ENCODE data around the gene ABHD10.

The ABHD10 gene

DNA sequence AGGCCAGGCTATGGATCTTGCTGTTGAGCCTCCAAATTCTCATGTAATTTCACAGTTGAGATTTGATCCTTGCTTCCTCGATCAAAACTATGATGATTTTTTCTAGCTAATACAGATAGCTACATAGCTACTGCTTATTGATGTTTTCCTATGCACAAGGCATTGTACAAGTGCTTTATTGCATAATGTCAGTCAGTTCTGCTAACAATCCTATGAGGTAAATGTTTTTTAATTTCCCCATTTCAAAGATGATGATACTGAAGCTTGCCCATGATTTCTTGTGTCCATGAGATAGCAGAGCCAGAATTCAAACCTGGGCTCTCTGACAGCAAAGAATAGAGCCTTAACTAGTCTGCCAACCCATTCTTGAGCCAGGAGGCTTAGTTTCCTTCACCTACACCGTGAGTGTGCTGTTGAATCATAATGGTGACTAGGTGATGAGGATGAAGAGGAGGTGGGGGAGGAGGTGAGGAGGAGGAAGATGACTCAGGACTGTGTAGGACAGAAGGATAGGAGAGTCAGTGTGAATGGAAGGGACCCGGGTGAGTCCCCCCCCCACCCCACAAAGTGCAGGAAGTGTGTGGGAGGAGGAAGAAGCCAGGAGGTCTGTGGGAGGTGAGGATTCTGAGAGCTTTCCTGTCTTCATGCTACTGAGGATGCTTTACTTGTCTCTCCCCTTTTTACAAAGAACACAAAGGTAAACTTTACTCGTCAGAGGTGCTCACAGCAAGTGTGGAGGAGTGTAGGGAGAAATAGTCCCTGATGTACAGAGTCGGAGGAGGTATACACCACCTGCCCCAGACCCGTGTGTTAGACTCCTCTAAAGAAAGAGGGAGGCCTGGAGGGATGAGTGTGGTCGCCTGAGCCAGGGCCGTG lies 23.5 kb downstream of the ABHD10 start:
- no peak for DNase-seq

DNA sequence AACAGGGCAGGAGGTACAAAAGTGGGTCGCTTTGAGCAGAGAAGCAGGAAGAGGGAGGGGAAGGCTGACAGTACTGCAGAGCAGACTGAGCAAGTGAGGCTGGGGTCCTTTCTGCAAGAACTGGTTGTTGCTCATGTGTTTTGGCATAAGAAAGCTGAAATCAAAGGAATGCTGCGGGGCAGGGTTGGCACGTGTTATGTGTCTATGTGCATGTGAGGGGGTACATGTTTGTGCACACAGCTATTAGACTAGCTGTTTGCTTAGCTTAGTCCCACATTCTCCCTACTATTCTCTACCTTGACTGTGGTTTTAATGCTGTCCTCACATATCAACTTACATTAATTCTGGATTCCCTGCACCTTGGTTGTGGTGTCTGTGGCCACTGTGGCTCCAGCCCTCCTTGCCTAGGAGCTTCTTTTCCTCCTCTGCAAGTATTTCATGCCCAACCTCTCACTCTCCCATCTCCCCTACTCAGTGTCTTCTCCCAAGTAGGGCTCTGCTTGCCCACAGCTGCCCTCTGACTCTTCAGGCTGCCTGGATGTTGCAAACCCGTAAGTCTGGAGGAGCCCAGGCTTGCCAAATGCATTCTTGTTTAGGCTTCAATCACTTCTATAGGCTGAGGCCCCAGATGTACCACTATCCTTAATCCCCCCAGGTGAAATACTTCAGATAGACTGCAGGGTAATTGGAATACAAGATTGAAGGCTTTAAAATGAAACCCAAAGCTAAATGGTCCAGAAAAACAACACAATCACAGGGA lies 24.7 kb downstream of the ABHD10 start:
- DNase-seq, result no peak

DNA sequence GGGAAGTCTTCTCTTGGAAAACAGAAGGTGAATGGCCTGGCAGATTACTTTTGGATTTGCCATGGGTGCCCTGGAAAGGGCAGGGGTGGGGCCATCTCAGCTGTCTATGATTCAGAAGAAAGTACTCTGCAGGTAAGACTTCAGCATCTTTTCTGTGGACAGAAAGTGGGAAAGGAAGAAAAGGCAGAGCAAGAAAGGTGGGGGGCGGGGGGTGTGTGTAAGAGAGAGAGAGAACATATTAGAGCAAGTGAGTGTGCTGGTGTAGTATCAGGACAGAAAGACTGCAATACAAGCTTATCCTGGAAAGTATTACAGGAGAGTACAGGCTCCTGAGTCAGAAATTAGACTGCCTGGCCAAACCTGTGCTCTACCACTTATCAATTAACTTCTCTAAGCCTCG lies 25.4 kb downstream of the ABHD10 start:
- no peak for DNase-seq

DNA sequence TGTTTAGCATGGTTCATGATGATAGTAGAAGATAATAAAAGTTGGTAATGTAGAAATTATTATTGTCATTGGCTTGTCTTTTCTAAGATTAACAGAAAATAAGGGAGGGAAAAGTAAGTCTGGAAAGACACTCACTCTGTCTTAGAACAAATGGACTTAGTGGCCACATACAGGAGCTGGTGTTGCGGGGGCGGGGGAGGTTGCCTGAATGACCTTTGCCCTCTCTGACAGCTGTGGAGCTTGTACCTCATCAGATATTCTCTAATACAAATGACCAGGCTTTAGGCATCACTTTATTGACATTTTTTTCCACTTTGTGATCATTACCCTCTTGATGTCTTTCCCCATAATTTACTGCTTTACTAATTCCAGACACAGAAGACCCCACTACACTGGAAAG lies 25.8 kb downstream of the ABHD10 start:
- DNase-seq, result no peak

DNA sequence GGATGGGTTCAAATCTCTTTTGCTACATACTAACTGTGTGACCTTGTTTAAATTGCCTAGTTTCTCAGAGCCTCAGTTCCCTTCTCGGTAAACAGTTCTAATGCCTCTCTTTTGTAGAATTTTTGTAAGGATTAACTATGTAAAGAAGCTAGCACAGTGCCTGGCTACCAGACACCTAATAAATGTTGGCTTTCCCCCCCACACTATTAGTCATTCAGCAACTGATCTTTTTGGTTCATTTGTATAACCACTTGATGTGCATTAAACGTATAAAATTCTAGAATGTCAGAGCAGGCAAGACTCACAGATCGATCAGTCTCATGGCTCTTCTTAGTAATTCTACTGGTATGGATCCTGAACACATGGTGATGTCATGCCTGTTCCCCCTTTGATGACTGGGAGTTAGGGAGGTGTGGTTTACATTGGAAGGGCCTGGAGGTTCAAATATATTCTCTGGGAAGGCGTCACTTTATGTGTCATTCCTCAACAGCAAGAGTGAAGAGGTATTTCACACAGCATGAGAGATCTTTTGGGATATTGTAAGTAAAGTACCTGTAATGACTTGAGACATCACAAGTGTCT lies 26.4 kb downstream of the ABHD10 start:
- no peak for DNase-seq

DNA sequence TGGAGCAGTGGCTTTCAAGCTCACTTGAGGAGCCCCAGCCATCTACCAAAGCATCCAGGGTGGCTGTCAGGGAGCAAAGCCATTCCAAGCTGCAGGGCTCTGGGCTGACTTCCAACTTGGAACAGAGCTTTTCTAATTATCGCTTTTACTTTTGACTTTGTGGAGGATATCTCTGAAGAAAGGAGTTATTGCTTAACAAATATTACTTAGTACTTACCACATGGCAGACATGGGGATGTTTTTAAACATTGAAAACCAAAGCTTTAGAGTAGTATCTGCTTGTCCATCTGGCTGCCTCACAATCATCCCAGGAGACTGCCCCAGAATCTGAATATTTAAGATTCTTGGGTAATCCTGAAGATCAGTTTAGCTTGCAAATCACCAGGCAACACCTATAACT lies 28.8 kb downstream of the ABHD10 start:
- DNase-seq, result no peak

DNA sequence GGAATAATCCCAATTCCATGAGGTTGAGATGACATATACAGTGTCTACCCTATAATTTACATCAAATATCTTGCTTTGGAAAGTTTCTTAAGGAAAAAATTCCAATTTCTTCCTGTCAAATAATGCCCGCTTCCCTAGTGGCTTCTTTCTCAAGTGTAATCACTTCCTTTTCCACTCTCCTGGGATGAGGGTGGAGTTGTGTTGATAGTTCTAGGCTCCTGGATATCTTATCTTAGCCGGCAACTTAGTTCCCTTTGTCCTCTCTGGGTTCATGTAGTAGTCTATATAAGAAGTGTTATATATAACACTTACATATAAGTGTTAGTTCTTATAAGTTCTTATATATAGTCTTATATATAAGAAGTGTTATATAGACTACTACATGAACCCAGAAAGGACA lies 30.8 kb downstream of the ABHD10 start:
- no peak for DNase-seq

DNA sequence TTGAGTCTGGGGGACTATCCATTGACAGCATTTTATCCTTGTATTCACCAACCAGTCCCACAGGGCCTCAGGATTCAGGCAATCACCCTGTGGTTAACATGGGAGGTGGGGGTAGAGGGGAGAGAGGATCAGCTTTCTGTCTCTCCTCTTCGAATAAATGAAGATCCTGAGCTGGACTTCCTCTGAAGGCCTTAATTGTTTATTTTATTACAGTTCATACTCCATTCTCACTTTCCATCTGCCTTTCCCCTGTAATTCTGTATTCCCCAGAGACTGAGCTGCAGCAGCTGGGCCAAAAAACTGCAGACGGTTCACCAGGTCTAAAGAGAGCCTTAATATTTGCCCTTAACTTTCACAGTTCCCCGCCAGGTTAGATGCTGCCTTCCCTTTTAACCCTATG lies 31.8 kb downstream of the ABHD10 start:
- no peak for DNase-seq

DNA sequence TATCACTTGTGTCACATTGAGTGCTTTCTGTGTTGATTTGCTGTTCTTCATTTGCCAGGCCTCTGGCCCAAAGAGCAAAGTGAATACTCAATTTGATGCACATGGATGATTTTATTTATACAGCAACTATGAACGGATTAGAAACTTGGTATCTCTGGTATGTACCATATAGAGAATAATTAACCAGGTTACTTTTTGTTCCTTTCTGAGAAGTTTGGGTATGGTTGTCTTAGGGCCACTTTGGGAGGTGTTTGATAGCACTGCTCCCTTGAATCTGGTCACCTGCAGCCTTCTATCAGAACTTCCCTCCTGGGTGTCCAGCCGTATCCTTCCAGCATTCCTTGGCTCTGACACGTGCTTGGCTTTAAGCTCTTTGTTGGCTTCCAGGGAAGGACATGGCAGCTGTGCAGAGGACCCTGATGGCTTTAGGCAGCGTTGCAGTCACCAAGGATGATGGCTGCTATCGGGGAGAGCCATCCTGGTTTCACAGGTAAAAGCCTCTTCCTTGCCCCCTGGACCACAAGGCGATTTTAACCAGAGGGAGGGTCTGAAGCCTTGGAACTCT lies 32.6 kb downstream of the ABHD10 start:
- DNase-seq, result no peak

DNA sequence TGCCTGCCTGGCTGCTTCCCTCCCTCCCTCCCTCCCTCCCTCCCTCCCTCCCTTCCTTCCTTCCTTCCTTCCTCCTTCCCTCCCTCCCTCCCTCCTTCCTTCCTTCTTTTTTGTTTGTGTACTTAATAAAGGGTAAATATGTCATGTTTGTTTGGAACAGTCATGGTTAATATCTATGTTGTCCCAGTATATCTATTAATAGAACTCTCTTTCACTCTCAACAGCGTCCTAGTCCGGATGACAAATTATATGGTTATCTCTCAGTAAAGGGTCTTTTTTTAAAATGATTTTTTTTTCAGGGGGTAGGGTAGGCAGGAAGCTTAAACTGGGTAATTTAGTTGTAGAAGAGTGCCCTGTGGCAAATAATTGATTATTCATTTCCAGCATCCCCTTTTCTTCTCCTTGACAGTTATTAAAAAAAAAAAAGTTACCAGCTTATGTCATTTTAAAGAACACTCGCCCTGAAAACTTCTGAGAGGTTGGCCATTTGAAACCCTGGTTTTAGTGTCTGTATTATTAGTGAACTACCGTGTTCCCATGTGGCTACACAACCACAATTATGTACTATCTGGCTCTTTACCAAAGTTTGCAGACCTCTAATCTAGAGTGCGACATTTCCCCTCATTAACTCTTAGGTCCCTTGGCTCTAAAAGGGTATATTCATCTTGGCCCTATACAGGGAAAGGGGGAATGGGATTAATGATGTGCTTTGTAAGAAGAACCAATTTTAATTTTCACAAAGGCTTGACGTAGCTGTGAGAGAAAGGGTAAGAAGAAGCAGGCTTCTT lies 33.6 kb downstream of the ABHD10 start:
- no peak for DNase-seq

DNA sequence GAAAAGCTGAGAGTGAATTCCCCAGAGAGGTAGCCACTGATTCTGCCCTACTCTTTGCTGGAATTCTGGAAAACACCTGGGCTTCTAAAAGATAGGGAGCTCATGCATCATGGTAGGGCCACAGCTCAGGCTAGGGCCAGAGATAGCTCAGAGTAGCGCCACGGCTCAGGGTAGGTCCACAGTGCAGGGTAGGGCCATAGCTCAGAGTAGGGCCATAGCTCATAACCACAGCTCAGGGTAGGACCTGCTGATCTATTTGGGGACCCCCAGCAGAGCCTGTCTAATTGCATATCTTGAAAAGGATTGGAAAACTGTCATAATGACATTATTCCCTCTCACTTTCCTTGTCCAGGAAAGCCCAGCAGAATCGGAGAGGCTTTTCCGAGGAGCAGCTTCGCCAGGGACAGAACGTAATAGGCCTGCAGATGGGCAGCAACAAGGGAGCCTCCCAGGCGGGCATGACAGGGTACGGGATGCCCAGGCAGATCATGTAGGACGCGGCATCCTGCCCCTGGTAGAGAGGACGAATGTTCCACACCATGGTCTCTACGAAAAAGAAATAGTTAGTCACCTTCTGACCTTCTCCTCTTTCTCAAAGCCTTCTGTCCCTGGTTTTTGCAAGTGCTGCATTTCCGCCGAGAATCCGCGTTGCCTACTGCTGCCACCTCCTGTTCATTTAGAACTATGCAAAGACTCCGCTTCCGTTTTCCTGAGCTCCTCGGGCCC lies 34.4 kb downstream of the ABHD10 start:
- DNase-seq, result peak; percentile 48

DNA sequence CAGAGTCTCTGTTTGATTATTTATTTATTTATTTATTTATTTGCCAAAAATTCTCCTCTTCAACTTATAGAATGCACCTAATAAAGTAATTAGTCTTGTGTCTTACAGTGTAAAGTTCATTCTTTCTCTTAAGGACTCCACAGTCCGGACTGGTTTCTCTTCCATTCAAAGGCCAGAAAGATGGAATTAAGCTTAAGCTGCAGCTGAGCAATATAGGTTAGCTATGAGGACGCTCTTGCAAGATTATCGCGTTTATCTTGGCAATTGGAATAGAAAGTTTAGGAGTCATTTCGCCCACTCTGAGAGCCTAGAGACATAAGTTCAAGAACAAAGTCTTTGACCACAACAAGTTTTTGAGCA lies 34.9 kb downstream of the ABHD10 start:
- DNase-seq, result no peak

DNA sequence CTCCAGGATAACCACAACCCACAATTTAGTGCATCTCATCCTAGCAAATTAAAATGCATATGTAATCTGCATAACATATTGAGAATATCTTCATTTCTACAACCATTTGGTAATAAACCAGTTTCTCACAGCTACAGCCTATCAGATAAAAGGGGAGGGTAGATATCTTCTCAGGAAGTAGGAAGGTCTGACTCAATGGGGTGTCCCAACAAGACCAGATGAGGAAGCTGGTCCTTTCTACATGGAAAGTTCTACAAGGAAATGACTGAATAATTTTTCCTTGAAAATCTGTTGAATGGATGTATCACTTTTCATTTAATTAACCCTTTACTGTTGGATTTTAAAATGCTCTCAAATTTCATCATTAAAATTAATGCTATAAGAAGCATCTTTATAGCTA lies 38.3 kb downstream of the ABHD10 start:
- DNase-seq, result no peak

DNA sequence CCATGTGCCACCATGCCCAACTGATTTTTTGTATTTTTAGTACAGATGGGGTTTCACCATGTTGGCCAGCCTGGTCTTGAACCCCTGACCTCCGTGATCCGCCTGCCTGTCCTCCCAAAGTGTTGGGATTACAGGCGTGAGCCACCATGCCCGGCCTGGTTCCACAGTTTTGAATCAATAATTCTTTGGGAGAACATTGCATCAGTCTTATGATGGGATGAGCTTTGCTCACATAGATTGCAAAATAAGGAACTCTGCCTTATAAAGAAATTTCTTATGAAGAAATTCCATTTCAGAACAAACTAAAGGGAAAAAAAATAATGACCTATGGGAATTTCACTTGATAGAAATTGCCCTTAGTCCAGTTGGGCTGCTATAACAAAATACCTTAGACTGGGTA lies 39.9 kb downstream of the ABHD10 start:
- no peak for DNase-seq

DNA sequence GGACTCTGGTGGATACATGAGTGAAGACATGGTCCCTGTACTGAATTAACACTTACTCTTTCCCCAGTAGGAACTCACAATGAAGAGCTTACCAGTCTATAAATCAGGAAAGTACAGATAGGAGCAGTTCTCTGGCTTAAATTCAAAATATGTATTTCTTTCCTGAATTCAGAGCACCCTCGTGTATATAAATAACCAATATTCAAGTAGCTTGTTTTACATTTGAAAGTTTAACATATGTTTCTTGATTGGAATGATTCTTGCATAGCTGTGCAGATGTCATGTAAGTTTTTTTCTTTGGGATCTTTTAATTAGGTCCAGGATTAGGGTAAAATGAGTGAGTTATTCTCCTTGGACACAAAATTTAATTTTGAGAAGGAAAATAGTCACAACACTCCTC lies 40.9 kb downstream of the ABHD10 start:
- DNase-seq, result no peak

DNA sequence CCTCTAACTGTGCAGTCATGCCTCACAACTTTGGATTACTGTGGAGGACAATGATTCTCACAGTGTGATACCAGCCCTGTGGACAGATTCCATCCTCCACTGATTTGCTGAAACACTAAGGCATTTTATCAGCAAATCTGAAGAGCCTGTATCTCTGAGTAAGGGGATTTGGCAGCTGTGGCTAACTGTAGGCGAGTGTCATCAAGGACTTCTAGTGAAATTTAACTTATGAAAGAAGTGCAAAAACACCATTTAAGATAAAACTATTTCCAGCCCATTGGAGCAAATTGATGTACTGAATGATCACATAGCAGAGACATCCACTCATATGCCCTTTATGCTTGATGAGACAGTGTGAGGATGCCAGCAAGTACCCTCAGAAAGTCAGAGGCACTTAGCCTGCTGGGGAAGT lies 41.9 kb downstream of the ABHD10 start:
- no peak for DNase-seq

DNA sequence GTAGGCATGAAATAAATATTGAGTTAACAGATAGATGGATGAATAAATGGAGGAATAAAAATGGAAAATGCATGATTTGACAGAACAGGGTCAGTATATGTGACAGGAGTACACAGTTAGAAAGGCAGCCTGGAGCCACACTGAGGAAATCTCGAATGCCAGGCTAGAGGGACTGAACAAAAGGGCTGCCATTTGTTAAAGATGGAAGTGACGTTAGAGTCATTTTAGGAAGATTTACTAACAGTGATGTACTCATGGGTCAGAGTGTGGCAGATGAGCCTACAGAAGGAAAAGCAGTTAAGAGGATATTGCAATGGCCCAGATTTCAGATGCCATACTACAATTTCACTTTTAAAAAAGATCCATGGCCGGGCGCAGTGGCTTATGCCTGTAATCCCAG lies 48.3 kb downstream of the ABHD10 start:
- no peak for DNase-seq

DNA sequence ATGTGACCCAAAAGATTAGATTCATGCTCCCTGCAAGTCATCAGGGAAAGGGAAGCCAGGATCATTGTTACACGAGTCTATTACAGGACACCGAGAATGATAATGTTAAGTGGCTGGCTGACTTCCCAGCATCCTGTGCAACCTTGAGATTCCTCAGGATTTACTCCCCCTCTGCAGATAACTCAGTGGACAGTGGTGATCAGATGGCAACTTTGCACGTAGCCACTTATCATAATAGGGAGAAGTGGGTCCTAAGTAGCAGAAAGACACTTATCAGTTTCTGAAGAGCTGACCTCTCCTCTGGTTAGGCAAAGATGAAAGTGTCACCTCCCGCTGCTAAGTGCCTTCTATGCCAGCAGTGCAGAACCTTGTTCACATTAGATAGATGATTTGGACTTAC lies 49.0 kb downstream of the ABHD10 start:
- no peak for DNase-seq

DNA sequence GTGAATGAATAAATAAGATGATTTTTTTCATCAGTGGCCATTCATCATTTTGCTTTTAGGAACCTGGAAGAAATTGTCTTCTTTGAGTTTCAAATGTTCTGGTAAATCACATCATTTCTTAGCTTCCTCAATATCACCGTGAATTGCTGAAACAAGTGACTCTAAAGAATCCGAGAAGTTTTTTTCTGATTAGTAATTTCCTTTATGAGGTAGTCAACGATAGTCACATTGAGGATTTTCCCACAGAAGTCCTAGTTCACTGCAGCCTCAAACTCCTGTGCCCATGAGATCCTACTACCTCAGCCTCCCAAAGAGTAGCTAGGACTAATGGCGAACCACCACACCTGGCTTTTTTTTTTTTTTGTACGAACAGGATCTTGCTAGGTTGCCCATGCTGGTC lies 52.1 kb downstream of the ABHD10 start:
- DNase-seq, result no peak

DNA sequence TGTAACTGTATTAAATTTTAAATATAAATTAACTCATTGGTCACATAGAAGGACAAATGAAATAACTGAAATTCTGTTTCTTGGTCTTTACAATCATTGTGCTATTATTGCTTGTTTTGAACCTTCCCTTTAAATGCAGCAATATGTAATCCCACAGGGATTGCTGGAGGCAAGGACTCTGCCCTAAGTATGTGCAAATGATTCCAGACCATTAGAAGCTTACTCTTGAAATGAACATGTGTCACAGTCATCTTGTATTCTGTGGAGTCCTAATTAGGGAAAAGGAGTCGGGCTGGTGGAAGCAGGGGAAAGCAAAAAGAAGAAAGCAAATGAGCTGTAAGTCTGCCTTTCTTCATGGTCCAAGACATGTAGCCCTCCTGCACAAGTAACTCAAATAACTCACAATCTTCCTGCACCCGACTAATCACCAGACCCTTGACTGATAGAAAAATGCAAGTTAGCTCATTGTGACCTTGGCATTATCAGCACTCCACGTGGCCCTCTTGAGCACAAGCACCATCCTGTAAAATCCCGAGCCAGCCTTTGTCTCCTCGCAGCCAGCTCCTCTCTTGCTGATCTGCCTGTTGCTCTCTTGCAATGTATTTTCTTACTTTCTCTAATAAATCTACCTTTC lies 53.4 kb downstream of the ABHD10 start:
- DNase-seq, result no peak

DNA sequence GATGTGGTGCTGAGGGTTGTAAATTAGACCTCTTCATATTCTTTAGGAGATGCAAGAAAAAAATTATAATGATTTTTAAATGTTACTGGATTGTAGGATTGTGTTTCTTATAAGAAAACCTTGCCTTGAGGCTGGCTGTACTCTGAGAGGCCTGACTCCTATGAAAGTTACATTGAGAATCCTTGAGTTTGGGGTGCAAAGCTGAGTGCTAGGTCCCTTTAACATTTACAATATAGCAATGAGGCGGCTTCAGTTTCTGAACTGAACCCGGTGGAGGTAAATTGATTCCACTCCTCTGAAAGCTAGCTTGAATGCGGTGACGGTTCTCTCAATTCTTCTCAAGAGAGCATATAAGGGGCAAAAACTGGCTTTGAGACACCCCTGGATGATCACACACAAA lies 55.6 kb downstream of the ABHD10 start, which contains the start of gene TMPRSS7:
Gene TMPRSS7 (plus strand): TSS at position 301 of the 400 bp plus-strand sequence. CDS start 110 bp downstream, outside the sequence.
- DNase-seq, result no peak

DNA sequence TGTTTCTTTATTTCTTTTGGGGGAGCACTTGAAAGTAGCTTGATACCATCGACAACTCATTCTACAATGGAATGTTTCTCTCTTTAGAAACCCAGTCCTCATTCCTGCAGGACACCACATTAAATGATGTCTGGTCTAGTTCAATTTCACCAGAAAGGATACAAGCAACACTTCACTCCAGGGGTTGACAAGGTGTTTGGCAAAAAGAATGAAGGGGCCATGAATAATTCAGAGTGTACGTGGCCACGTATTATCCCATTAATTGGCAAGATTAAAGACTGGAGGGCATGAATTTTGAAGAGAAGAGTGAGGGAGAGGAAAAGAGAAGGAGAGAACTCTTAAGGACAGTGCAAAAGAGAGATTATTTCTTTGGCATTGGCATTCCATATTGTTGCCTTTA lies 56.4 kb downstream of the ABHD10 start:
- DNase-seq, result no peak
